ENCODE results near the gene PGLYRP2.

GRCh38 chr19:15476325-15476724, 3.0 kb downstream of the PGLYRP2 start:
- TF ChIP-seq CTCF (IDR thresholded peaks at IDR 0.05; ENCODE audit: low read depth, low read length), result no peak
- no peak for TF ChIP-seq EZH2phosphoT487 (IDR thresholded peaks at IDR 0.05; ENCODE audit: low read depth)

Data from OCI-LY3 (cell line).